NCI-H69 (cell line): Measurements from ENCODE around the gene AMZ2.
"Not testable (repeated sequence)": the region's sequence is repeated elsewhere in the genome, so short reads cannot be mapped to it uniquely, and the experiment has no call there.

ENCODE experiments used
- DNase-seq: peaks from one replicate; lab custom pipeline; 2025; lab: John Stamatoyannopoulos, UW

AMZ2 gene

DNA sequence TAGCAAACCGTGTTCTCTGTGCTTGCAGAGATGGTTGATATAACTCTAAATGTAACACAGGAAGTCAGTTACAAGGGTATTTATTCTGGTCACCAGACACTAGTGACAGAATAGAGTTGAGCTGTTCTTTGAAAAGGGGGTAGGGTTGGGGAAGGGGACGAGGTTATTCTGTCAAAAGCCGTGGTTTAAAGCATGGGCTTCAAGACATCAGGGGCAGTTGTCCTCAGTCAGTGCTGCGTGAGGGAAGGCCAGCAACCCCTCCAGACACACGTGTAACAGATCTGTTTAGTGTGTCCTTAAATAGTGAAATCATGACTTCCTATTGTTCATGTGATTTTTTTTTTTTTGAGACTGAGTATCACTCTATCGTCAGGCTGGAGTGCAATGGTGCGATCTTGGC lies 5.6 kb downstream of the AMZ2 start:
- DNase-seq: not testable (repeated sequence)

DNA sequence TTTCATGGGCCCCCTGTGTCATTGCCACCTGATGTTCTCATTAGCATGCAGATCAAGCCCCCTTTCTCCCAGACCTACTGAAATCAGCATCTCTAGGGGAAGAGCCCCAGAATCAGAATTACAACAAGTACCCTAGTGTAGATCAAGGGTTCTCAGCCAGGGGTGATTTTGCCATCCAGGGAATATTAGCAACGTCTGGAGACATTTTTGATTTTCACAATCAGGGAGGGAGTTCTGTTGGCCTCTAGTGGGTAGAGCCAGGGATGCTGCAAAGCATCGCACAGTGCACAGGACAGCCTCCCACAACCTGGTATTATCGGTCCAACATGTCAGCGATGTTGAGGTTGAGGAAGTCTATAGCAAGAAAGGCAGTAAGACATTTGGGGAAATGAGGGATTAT lies 7.3 kb downstream of the AMZ2 start:
- no peak for DNase-seq

DNA sequence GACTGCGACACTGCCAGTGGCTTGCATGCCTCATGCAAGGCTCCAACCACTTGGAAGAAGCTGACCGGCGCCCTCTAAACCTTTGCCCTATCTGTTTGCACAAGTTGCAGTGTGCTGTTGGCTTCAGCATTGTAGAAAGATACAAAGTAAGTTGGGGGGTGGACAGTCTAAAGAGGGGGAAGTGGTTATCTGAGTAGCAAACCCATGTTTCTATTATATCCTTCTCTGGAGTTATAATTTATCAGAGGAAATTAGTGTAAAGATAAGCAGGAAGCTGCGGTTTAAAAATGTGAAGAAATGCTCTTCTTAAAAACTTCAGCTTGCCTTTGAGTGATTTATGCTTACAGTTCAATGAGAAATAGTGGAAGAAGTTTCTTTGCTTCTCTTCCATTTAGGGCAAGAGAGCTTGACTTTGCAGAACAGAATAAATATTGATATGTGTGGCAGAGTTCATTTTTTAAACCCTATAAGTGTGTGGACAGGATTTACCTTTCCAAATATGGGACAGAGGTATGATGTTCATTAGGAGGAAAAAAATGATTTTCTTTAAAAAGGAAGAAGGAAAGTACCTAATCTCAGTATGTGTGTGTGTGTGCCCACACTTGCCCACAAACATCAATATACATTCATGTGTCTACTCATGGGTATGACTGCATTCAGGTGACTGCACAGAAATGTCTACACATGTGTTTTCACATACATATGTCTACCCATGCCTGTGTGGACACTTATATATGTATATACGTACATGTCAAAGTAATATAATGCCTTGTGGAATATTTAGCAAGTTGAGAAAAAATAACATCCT lies 8.1 kb downstream of the AMZ2 start:
- no peak for DNase-seq

DNA sequence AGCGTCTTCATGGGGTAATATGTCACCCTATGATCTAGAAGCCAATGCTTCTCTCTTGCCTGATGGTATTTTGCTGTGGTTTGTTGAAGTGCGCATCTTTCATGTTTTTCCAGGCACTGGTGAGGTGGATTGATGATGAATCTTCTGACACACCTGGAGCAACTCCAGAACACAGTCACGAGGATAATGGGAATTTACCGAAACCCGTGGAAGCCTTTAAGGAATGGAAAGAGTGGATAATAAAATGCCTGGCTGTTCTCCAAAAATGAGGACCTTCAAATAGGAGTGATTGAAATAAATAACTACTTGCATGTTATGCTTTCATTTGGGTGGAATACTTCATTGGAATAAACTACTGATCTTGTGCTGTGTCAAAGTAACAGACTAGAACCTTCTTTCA lies 8.9 kb downstream of the AMZ2 start:
- not testable (repeated sequence) for DNase-seq

DNA sequence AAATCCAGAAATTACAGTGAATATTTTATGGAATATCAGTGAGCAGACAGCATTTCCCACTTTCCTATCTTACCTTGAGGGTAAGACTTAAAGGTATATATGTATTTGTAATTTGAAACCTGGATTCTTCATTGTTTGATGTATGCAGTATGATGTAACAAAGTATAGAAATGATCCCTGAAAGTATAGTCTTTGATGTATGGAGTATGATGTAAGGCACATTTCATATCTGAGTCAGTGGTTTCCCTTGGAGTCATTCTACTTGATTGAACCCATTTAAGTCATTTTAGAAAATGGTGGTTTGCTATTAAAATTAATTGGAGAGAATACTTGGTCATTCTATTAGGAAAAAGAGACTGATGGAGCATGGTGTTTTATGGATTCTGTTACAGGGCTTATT lies 10.1 kb downstream of the AMZ2 start:
- DNase-seq: peak; percentile 9

DNA sequence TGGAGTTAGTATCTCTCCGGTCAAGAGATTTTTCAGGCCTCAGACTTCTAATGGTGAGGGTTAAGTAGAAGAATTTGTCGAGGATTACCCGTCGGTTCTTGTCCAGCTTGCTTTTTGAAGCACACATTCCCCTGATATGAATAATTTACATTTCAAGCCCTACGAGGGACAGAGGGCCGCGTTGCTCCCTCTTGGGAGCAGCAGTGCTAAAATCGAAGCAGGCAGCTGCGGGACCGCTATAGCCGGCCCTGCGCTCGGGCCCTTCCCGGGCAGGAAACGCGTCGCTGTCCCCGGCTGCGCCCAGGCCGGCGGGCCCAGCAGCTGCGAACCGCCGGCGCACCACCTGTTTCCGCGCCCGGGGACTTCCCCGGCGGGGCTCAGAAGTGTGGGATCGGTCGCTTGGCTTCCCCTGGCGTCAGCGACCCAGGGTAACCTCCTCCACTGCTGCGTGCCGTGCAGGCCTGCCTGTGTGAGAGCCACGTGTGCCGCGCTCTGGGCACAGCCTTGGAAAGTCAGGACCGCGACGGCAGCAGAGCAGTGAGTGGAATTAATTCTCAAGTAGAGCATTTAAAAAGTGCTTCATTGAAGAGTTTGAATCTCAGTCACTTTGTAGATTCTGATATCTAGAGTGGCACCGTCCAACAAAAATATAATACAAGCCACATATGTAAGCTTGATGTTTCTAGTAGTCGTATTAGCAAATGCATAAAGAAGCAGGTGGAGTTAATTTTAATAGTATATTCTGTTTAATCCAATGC lies 11.2 kb downstream of the AMZ2 start:
- DNase-seq: peak; percentile 66

DNA sequence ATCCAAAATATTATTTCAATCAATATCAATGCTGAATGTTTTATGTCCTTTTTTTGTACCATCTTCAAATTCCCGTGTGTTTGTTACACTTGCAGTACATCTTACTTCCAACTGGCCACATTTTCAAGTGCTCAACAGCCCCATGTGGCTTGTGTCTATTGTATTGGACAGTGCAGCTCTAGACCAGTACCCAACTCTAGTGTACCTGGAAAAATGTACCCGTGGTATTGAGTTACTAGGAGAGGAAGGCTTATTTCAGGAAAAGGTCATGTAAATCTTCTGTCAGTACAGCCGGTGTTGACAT lies 11.8 kb downstream of the AMZ2 start:
- DNase-seq: peak; percentile 12

DNA sequence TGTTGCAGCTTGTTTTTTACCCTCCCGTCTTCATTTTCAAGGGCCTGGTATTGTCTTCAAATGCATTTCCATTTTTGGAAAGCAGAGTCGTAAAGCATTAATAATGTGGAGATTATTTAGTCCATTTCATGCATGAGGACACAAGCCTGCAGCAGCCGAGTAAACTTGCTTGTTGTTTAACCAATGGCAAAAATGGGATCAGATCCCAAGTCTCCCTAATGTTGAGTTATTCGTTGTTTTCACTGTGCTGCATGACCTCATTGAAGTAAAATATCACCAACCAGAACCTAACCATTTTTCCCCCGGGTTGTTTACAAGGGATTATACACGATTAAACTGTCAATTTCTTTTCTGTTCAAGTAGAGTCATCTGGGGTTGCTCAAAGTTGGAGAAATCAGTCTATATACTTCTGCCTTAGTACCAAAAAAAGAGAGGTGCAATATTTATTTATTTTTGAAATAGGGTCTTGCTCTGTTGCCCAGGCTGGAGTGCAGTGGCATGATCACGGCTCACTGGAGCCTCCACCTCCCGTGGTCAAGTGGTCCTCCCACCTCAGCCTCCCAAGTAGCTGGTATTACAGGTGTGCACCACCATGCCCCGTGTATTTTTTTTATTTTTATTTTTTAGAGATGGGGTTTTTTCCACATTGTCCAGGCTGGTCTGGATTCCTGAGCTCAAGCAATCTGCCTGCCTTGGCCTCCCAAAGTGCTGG lies 12.4 kb downstream of the AMZ2 start:
- no peak for DNase-seq

DNA sequence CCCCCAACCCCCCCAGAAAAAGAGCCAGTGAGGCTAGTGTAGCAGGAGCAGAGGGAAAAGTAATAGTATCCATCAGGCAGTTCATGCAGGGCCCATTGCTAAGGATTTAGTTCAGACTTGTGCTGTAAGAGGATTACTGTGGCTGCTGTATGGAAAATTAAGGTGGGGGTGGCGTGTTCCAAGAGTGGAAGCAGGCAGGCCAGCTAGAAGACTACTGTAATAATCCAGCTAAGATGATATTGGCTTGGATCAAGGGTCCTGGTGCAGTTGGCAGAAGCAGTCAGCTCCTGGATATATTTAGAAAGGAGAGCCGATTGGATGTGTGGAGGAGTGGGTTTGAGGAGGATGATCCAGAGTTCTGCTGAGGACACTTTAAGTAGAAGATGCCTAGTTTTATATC lies 14.6 kb downstream of the AMZ2 start:
- DNase-seq: not testable (repeated sequence)

DNA sequence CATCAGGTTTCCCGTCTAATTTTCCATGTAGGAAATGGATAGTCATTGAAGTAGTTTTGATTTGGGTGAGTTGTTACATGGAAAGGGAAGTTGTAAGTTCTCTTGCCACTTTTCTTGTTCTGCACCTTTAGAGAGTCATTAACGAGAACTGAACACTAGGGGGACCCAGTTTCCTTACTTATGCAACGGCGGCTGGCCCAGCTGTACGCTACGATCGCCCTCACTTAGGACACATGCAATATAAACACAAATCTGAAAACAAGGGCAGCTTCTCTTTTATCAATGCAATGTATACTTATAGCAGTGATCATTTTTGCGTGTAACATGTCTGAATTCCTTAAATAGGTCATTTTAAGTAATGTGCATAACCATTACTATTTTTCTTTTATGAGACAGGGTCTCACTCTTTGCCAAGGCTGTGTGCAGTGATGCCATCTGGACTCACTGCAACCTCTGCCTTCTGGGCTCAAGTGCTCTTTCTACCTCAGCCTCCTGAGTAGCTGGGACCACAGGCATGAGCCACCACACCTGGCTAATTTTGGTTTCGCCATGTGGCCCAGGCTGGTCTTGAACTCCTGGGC lies 15.3 kb downstream of the AMZ2 start:
- DNase-seq: peak; percentile 68

DNA sequence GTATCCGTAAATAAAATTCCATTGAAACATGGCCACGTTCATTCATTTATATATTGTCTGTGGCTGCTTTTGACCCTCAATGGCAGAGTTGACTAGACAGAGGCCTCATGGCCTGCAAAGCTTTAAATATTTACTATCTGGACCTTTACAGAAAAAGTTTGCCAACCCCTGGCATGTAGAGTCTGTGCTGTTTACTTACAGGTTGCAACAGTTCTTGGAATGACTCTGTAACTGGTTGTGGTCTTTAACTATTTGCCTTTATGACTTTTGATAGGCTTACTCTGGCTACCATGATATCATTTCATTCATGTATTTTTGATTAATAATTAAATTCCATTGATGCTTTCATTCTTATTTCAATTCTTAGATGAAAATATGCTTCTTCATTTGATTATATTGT lies 18.0 kb downstream of the AMZ2 start:
- not testable (repeated sequence) for DNase-seq

DNA sequence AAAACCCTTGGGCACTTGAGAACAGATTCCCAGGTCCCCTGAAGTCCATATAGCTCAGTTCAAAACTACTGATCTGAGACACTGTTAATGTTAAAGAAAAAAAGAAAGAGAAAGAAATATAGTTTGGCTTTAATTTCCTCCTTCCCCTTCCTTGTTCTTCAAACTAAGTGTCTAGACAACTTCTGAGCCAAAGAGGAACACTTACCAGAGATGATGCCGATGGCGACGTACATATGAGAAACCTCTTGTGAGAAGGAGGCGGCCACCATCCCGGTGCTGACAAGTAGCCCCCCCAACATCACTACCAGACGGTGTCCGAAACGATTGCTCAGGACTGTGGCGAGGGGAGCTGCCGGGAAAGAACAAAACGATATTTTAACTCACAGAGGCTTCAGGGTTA lies 25.9 kb downstream of the AMZ2 start:
- DNase-seq: no peak

DNA sequence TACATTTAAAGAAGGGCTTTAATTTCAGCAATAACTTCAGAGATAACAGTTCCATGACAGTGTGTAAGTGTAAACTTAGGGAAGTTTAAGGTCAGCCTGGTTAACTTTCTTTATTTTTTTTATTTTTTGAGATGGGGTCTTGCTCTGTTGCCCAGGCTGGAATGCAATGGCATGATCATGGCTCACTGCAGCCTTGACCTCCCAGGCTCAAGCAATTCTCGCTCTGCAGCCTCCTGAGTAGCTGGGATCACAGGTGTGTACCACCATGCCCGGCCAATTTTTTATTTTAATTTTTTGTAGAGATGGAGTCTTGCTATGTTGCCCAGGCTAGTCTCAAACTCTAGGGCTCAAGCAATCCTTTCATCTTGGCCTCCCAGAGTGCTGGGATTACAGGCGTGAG lies 28.5 kb downstream of the AMZ2 start:
- not testable (repeated sequence) for DNase-seq

DNA sequence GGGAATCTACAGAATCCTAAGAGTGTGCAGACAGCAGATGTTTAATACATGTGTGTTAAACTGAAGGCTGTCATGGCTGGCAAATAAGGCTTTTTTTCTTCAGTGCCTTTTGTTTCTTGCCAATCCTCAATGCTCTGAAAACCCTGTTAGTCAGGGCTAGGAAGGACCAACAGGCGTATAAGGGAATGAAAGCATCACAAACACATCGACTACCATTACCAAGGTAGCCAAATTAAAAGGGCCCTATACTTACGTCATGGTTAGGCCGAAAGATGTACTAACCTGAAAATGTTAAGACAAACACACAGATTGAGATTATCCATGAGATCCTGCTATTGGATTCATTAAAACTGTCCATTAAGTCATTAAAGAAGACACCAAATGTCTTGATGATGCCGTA lies 30.0 kb downstream of the AMZ2 start:
- DNase-seq: no peak

DNA sequence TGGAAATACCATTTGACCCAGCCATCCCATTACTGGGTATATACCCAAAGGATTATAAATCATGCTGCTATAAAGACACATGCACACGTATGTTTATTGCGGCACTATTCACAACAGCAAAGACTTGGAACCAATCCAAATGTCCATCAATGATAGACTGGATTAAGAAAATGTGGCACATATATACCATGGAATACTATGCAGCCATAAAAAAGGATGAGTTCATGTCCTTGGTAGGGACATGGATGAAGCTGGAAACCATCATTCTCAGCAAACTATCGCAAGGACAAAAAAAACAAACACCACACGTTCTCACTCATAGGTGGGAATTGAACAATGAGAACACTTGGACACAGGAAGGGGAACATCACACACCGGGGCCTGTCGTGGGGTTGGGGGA lies 34.1 kb downstream of the AMZ2 start:
- not testable (repeated sequence) for DNase-seq

DNA sequence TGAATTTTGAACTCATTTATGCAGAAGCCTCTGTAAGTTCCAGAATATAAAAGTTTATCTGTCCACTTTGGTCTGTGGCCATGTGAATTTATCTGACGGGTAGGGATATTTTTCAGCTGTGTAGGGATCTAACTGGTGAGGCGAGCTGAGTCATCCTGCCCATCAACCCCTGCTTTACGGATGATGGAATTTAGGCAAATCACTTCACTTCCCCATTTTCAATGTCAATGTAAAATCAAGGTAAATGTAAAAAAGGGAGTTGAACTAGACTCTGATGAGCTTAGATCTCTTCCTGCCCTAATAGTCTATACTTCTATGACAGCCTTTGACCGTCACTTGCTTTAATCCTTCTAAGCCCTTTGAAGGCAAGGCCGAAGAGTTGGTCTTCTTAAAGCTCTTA lies 40.5 kb downstream of the AMZ2 start:
- no peak for DNase-seq

DNA sequence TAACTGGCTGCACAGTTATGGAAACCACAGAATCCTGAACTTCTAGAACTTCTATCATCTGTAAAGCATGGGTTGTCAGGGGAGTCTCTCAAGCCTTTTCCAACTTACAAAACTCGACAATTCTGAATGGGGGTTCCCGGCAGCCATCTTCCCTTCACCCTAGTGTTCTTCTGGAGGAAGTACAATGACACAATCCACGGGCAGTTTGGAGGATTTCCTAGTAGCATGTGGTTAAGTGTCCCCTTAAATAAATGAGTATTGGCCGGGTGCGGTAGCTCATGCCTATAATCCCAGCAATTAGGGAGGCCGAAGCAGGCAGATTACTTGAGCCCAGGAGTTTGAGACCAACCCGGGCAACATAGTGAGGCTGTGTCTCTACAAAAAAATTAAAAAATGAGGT lies 41.0 kb downstream of the AMZ2 start:
- no peak for DNase-seq

DNA sequence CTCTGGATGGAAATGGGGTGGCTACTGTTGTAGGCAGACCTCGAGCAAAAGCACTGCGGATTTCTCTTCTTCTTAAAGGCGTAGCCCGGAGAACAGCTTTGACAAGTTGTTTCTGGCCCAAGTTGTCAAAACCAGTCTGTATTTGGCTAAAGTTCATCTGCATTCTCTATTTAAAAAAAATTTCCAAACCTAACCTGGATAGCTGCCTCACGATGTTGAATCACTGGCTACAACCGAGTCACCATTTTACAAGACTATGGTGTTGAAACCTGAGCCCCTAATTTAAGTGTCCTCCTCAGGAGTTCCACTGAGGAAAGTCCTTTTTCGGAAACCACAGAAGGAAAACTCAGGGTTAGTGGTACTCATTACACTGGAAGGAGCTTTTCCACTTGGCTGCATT lies 41.6 kb downstream of the AMZ2 start:
- DNase-seq: no peak

DNA sequence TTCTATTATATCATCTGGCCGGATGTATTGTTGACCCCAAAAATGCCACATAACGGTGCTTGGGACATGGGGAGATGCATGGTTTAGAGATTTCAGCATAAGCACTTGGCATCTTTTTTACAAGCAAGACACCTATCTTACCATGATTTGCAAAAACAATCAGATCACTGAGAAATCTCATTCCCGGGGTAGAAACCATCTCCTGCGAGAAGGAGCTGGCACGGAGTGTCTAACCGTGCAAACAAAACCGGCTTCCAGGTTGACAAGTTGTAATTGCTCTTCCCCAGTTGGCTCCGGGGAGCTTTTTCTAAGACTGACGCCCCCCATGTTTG lies 42.1 kb downstream of the AMZ2 start:
- DNase-seq: peak; percentile 66

DNA sequence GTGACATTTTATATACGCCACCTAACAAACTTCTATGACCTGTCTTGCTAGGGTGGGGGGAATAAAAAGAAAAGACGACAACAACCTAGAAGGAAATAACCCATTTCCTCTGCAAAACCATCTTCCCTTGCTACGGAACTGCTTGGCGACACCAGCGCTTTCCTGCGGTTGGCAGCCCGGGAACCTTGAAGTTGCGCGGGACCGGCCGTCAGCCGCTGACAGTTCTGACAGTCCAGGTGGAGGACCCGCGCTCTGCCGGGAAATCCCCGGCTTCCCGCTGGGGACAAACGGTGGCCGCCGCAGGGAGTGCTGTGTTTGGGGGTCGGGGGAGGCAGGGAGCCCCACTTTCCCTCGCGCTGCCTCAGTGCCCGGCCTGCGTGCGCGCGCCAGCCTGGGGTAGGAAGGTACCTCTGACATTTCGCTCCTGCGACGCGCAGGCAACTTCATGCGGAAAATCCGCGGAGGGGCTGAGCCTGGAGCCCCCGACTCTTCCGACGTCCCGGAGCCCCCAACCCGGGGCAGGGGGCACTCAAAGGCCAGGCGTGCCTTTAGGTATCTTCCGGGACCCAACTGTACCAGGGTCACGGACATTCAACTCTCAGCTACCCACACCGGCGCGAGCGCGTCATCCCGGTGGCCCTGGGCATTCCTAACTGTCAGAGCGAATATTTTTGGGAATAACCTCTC lies 42.6 kb downstream of the AMZ2 start:
- peak; percentile 73 for DNase-seq

DNA sequence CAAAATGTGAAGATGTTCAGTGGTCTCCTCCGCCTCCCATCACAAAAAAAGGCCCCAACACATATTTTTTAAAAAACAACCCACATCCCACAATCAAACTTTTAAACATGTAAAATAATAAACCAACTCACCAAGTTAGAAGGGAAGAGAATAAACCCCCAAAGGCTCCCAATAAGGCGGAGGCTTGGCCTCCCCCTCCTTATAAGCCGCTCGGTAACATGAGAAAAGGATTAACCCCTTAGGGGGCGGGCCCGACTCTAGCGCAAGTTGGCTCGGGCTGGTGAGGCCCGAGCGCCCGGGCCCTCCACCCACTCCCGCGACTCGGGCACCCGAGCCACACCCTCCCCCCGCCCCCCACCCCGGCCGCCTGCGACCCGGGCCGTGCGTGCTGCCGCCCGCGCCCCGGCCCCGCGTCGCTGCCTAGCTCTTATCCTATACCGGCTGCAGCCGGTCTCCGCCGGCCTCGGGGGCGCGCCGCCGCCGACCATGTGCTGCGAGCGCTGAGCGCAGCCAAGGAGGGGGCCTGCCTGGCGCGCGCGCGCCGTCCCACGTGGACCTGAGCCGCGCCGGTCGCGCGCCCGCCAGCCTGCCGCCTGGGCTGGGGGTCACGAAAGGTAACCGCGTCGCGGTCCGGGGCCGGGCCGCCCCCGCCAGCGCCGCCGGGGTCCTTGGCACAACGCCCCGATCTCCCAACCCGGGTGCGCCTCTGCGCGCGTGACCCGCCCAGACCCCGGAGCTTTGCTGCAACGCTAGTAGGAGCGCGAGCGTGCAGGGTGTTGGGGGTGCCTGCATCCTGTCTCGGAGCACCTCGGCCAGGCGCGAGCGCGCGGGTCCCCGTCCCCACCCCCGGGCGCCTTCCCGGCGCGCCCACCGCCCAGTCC lies 43.4 kb downstream of the AMZ2 start, which contains the start of the genes ARSG and SLC16A6:
TSS of gene ARSG (plus strand) at position 541 of the 881 bp plus-strand sequence. CDS start 15,999 bp downstream, outside the sequence.
TSS of gene SLC16A6 (minus strand) at position 173 of the 881 bp plus-strand sequence. CDS start 12,807 bp downstream, outside the sequence.
- peak; percentile 97 for DNase-seq
